GM23338 (cell line): Measurements from ENCODE around the gene MYO16. TPM values are rescaled to one million over a fixed set of nuclear protein-coding genes. Genes with fewer than 3 reads are reported as not detected.
A peak's percentile ranks its signal among the peaks of the same experiment; 100 is the strongest.

ENCODE experiments used
- ATAC-seq: fragments of 200-7000 bp; cut with Tn5 transposase; 3 replicates; pipeline ENCODE4 v1.9.1; 2020
- DNase-seq: peaks from one replicate; pipeline ENCODE4 v3.0.0-alpha.2; 2015; ENCODE audit warnings: low spot score
- H2AFZ ChIP-seq: fragments of 200-600 bp; sonication (generic); 2 replicates; pipeline ENCODE4 v1.8.0; 2016; ENCODE audit warnings: antibody characterized with exemption, mild to moderate bottlenecking, moderate library complexity
- H3F3A ChIP-seq: fragments of 200-600 bp; sonication (generic); replicated peaks from 2 replicates; pipeline ENCODE4 v1.8.0; 2017; ENCODE audit warnings: antibody characterized with exemption, mixed run types, low read depth
- H3K27ac ChIP-seq: fragments of 200-600 bp; sonication (generic); 2 replicates; pipeline ENCODE4 v1.6.1; 2016; ENCODE audit warnings: low read depth
- H3K27me3 ChIP-seq: fragments of 200-600 bp; sonication (generic); 2 replicates; pipeline ENCODE4 v1.8.0; 2016; ENCODE audit warnings: mild to moderate bottlenecking, mixed run types, moderate library complexity; ENCODE audit not compliant: insufficient read depth
- H3K36me3 ChIP-seq: fragments of 200-600 bp; sonication (generic); 2 replicates; pipeline ENCODE4 v1.8.0; 2016; ENCODE audit warnings: mild to moderate bottlenecking; ENCODE audit not compliant: insufficient read depth
- H3K4me1 ChIP-seq: fragments of 200-600 bp; sonication (generic); 2 replicates; pipeline ENCODE4 v1.8.0; 2016; ENCODE audit warnings: mild to moderate bottlenecking, moderate library complexity; ENCODE audit not compliant: insufficient read depth
- H3K4me2 ChIP-seq: fragments of 200-600 bp; sonication (generic); 2 replicates; pipeline ENCODE4 v1.7.1; 2017; ENCODE audit warnings: mixed run types
- H3K4me3 ChIP-seq: fragments of 200-600 bp; sonication (generic); 2 replicates; pipeline ENCODE4 v1.6.1; 2016; ENCODE audit warnings: mixed run types
- H3K79me2 ChIP-seq: fragments of 200-600 bp; sonication (generic); replicated peaks from 2 replicates; pipeline ENCODE4 v1.8.0; 2017; ENCODE audit warnings: mild to moderate bottlenecking; ENCODE audit not compliant: insufficient read depth
- H3K9me2 ChIP-seq: fragments of 200-600 bp; sonication (generic); 2 replicates; pipeline ENCODE4 v1.8.0; 2017; ENCODE audit not compliant: insufficient read depth
- H4K20me1 ChIP-seq: fragments of 200-600 bp; sonication (generic); replicated peaks from 2 replicates; pipeline ENCODE4 v1.8.0; 2017; ENCODE audit warnings: mild to moderate bottlenecking; ENCODE audit not compliant: insufficient read depth
- H3K27ac Mint-ChIP-seq: 2 replicates; pipeline ENCODE4 v1.8.0; 2020; ENCODE audit warnings: inconsistent platforms, mild to moderate bottlenecking, moderate library complexity, mixed read lengths
- H3K27me3 Mint-ChIP-seq: 3 replicates; pipeline ENCODE4 v1.8.0; 2022; ENCODE audit warnings: low read depth, mild to moderate bottlenecking, moderate library complexity, mixed read lengths, inconsistent platforms; ENCODE audit not compliant: insufficient read depth, poor library complexity
- H3K36me3 Mint-ChIP-seq: 3 replicates; pipeline ENCODE4 v1.8.0; 2021; ENCODE audit warnings: low read depth, mild to moderate bottlenecking, inconsistent platforms, moderate library complexity, mixed read lengths
- H3K4me1 Mint-ChIP-seq: 3 replicates; pipeline ENCODE4 v1.8.0; 2020; ENCODE audit warnings: mild to moderate bottlenecking, inconsistent platforms, mixed read lengths
- H3K4me3 Mint-ChIP-seq: 3 replicates; pipeline ENCODE4 v1.8.0; 2021; ENCODE audit warnings: moderate library complexity, mild to moderate bottlenecking, inconsistent platforms, mixed read lengths
- H3K9me3 Mint-ChIP-seq: 3 replicates; pipeline ENCODE4 v1.8.0; 2020; ENCODE audit warnings: moderate library complexity, mild to moderate bottlenecking, inconsistent platforms, mixed read lengths
- CREB1 ChIP-seq: fragments of 250-450 bp; sonication (Bioruptor Pico); IDR thresholded peaks from 2 replicates; pipeline ENCODE4 v1.5.0; 2020; ENCODE audit warnings: low read depth, mild to moderate bottlenecking, moderate library complexity
- CTCF ChIP-seq, 2 experiments: fragments of 200-600 bp in 1 of 2; sonication (generic) in 1 of 2; conservative IDR thresholded peaks; 2 replicates each; pipeline versions ENCODE4 v1.5.1 to v1.6.1; 2016 to 2017; ENCODE audit warnings: antibody characterized with exemption in 2 of 2, low read depth in 2 of 2, mild to moderate bottlenecking in 2 of 2, moderate library complexity in 1 of 2
- EZH2 ChIP-seq: fragments of 200-600 bp; sonication (generic); IDR thresholded peaks from one replicate; pipeline ENCODE4 v1.8.0; 2017; ENCODE audit warnings: antibody characterized with exemption, mild to moderate bottlenecking, low read depth; ENCODE audit not compliant: unreplicated experiment
- EZH2phosphoT487 ChIP-seq: fragments of 200-600 bp; sonication (generic); IDR thresholded peaks from one replicate; pipeline ENCODE4 v1.8.1; 2018; ENCODE audit warnings: antibody characterized with exemption; ENCODE audit not compliant: unreplicated experiment
- JUNB ChIP-seq: IDR thresholded peaks from one replicate; pipeline ENCODE4 v1.6.1; 2016; ENCODE audit warnings: antibody characterized with exemption; ENCODE audit not compliant: unreplicated experiment
- NANOG ChIP-seq: IDR thresholded peaks from 2 replicates; pipeline ENCODE4 v1.6.1; 2016; ENCODE audit warnings: antibody characterized with exemption, borderline replicate concordance
- POLR2AphosphoS5 ChIP-seq: IDR thresholded peaks from 2 replicates; pipeline ENCODE4 v1.6.1; 2016; ENCODE audit warnings: antibody characterized with exemption, low read depth
- REST ChIP-seq: IDR thresholded peaks from one replicate; pipeline ENCODE4 v1.6.1; 2018; ENCODE audit warnings: antibody characterized with exemption; ENCODE audit not compliant: unreplicated experiment
- STAT1 ChIP-seq: IDR thresholded peaks from one replicate; pipeline ENCODE4 v1.6.1; 2016; ENCODE audit warnings: antibody characterized with exemption; ENCODE audit not compliant: unreplicated experiment
- ZNF114 ChIP-seq: fragments of 250-450 bp; sonication (Bioruptor Pico); IDR thresholded peaks from 2 replicates; pipeline ENCODE4 v1.5.0; 2020; ENCODE audit warnings: mild to moderate bottlenecking, moderate library complexity
- ZNF331 ChIP-seq: fragments of 250-450 bp; sonication (Bioruptor Pico); IDR thresholded peaks from 2 replicates; pipeline ENCODE4 v1.5.0; 2020; ENCODE audit warnings: low read depth, mild to moderate bottlenecking, moderate library complexity
- ZNF462 ChIP-seq: fragments of 250-450 bp; sonication (Bioruptor Pico); IDR thresholded peaks from 2 replicates; pipeline ENCODE4 v1.5.0; 2020; ENCODE audit warnings: mild to moderate bottlenecking, moderate library complexity
- polyA plus RNA-seq: library from polyadenylated mRNA; unstranded; fragments of >200 nt; fragmentation: Nextera tagmentation; extraction: Ambion mirVana; gene quantifications from 2 replicates; pipeline ENCODE4 v1.2.1, GENCODE V29; 2016
- total RNA-seq: library from RNA; depleted of rRNA; stranded (reverse); fragments of >200 nt; shearing (Covaris generic); gene quantifications from 2 replicates; pipeline ENCODE4 v1.2.3, GENCODE V29; 2014
- TF ChIP-seq, protein P1 (sequence below): IDR thresholded peaks from 2 replicates; pipeline ENCODE4 v1.6.1; 2016; ENCODE audit warnings: antibody characterized with exemption

MYO16 gene
- total and polyA plus RNA-seq, 2 experiments from 2014 or later, result 0.10 to 0.13 TPM

- no peaks in the 10 kb centered on the region for H3F3A ChIP-seq
- H3K36me3 ChIP-seq, result no peaks in the 10 kb centered on the region
- no peak overlapping the region for H3K27ac ChIP-seq
- H3K27me3 ChIP-seq, result no peaks in the 10 kb centered on the region
- Mint-ChIP-seq H3K4me1 (no peaks in the 10 kb centered on the region), H3K36me3 (no peaks in the 10 kb centered on the region), H3K4me3 (no peak overlapping the region), H3K27me3 (peaks cover 1% of the 10 kb centered on the region), H3K9me3 (no peaks in the 10 kb centered on the region), H3K27ac (no peak overlapping the region; the same call in 1 of the 2 replicates)
- ATAC-seq (no peak), DNase-seq (no peak)
- H3K9me2 ChIP-seq, result no peaks in the 10 kb centered on the region
- H3K4me2 ChIP-seq, result no peak overlapping the region
- TF ChIP-seq NANOG (no peak), ZNF462 (no peak), CREB1 (CRISPR knock-in tag) (no peak), JUNB (no peak), ZNF114 (CRISPR knock-in tag) (no peak), EZH2phosphoT487 (no peak), EZH2 (no peak), POLR2AphosphoS5 (no peak), REST (no peak), ZNF331 (no peak), CTCF (conservative IDR thresholded peaks at IDR 0.05; ENCODE audit: low read depth in 2 of 2) (no peak), STAT1 (no peak)
- TF ChIP-seq, protein P1, sequence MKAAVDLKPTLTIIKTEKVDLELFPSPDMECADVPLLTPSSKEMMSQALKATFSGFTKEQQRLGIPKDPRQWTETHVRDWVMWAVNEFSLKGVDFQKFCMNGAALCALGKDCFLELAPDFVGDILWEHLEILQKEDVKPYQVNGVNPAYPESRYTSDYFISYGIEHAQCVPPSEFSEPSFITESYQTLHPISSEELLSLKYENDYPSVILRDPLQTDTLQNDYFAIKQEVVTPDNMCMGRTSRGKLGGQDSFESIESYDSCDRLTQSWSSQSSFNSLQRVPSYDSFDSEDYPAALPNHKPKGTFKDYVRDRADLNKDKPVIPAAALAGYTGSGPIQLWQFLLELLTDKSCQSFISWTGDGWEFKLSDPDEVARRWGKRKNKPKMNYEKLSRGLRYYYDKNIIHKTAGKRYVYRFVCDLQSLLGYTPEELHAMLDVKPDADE, result no peak
- peak overlapping the region; percentile 52; the same call in 1 of the 2 replicates for H2AFZ ChIP-seq
- no peaks in the 10 kb centered on the region for H4K20me1 ChIP-seq
- H3K4me3 ChIP-seq, result no peak overlapping the region
- no peaks in the 10 kb centered on the region for H3K4me1 ChIP-seq
- H3K79me2 ChIP-seq, result no peaks in the 10 kb centered on the region
Measured at GRCh38 chr13:108769213-108770070, 140.0 kb downstream of the MYO16 start.
